ENCODE measurements around the gene PKMYT1.

Gene PKMYT1

GRCh38 chr16:2927010-2927646, 53.1 kb downstream of the PKMYT1 start:
- peak; percentile 87 for DNase-seq (ENCODE audit: low read depth)
- TF ChIP-seq MYC (IDR thresholded peaks at IDR 0.05; ENCODE audit: low read depth, low read length) (peak; percentile 56), MAX (IDR thresholded peaks at IDR 0.05; ENCODE audit: low read depth, low read length) (peak; percentile 91), POLR2A (IDR thresholded peaks at IDR 0.05; ENCODE audit: extremely low read depth, insufficient read length) (no peak), CTCF (IDR thresholded peaks at IDR 0.05; ENCODE audit: low read depth, low read length) (peak; percentile 79)
- no peak overlapping the region for H3K4me3 ChIP-seq (ENCODE audit: low read depth, low read length)

- H3K4me3 ChIP-seq (ENCODE audit: low read depth, low read length): no peak overlapping the region
Observed at GRCh38 chr16:2926650-2926999, 53.6 kb downstream of the PKMYT1 start.

GRCh38 chr16:2925951-2926649, 54.1 kb downstream of the PKMYT1 start:
- no peak for DNase-seq (ENCODE audit: low read depth)
- no peak overlapping the region for H3K4me3 ChIP-seq (ENCODE audit: low read depth, low read length)
- TF ChIP-seq CTCF (IDR thresholded peaks at IDR 0.05; ENCODE audit: low read depth, low read length): no peak
- no peak for TF ChIP-seq MAX (IDR thresholded peaks at IDR 0.05; ENCODE audit: low read depth, low read length)
- TF ChIP-seq POLR2A (IDR thresholded peaks at IDR 0.05; ENCODE audit: extremely low read depth, insufficient read length): no peak
- no peak for TF ChIP-seq MYC (IDR thresholded peaks at IDR 0.05; ENCODE audit: low read depth, low read length)

More at GRCh38 chr16:2926650-2926999, 53.6 kb downstream of the PKMYT1 start:
- no peak for DNase-seq (ENCODE audit: low read depth)
- TF ChIP-seq CTCF (IDR thresholded peaks at IDR 0.05; ENCODE audit: low read depth, low read length): no peak
- TF ChIP-seq POLR2A (IDR thresholded peaks at IDR 0.05; ENCODE audit: extremely low read depth, insufficient read length): no peak
- no peak for TF ChIP-seq MAX (IDR thresholded peaks at IDR 0.05; ENCODE audit: low read depth, low read length)
- no peak for TF ChIP-seq MYC (IDR thresholded peaks at IDR 0.05; ENCODE audit: low read depth, low read length)

GRCh38 chr16:2924901-2925755, 55.1 kb downstream of the PKMYT1 start:
- no peak overlapping the region for H3K4me3 ChIP-seq (ENCODE audit: low read depth, low read length)
- TF ChIP-seq POLR2A (IDR thresholded peaks at IDR 0.05; ENCODE audit: extremely low read depth, insufficient read length) (no peak), MYC (IDR thresholded peaks at IDR 0.05; ENCODE audit: low read depth, low read length) (no peak), CTCF (IDR thresholded peaks at IDR 0.05; ENCODE audit: low read depth, low read length) (no peak), MAX (IDR thresholded peaks at IDR 0.05; ENCODE audit: low read depth, low read length) (no peak)
- no peak for DNase-seq (ENCODE audit: low read depth)

GRCh38 chr16:2923481-2923880, 56.8 kb downstream of the PKMYT1 start:
- no peak for DNase-seq (ENCODE audit: low read depth)
- H3K4me3 ChIP-seq (ENCODE audit: low read depth, low read length): no peak overlapping the region
- no peak for TF ChIP-seq MYC (IDR thresholded peaks at IDR 0.05; ENCODE audit: low read depth, low read length)
- TF ChIP-seq MAX (IDR thresholded peaks at IDR 0.05; ENCODE audit: low read depth, low read length): no peak
- TF ChIP-seq POLR2A (IDR thresholded peaks at IDR 0.05; ENCODE audit: extremely low read depth, insufficient read length): no peak
